ENCODE data around the gene RTTN. TPM values are rescaled to one million over a fixed set of nuclear protein-coding genes. Genes with fewer than 3 reads are reported as not detected.

RTTN gene
- total RNA-seq, 2 experiments from 2014 or later = 21.4 to 25.5 TPM

DNA sequence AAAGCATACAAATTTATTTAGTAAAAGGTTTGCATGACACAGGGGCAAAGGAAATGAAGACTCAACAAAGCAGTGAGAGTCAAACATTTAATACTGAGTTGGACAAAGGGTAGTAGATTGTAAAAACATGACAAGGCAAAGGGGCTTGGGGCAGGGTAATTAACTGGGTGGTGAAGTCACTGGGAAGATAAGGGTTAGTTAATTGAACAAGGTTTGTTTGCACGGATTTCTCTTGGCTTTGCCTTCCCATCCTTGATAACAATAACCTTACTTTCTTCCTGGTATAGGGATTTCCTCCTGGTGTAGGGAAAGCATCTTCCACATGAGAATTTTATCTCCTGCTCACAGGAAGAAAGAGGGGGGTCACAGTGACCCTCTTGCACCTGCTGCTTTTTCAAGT lies 26.8 kb upstream of the RTTN start:
- CTCF ChIA-PET = no interaction called here
- H3K27ac Mint-ChIP-seq = no peak overlapping the region
- peaks cover 53% of the 10 kb centered on the region for H3K27me3 Mint-ChIP-seq
- H3K4me3 Mint-ChIP-seq = no peak overlapping the region
- Histone ChIP-seq H3K4me1 (ENCODE audit: insufficient read depth, low read length) (no peaks in the 10 kb centered on the region), H3K9me3 (ENCODE audit: control insufficient read depth in 1 of 2, insufficient read depth in 1 of 2, low read length in 2 of 2) (peaks cover 4 to 5% of the 10 kb centered on the region in 2 experiments), H3K27me3 (ENCODE audit: control insufficient read depth in 1 of 2, insufficient read depth in 2 of 2, low read length in 2 of 2) (peaks cover 6 to 10% of the 10 kb centered on the region in 2 experiments), H3K36me3 (ENCODE audit: insufficient read depth, low read length) (no peaks in the 10 kb centered on the region), H3K27ac (ENCODE audit: low read depth in 1 of 2, low read length in 2 of 2) (no peak overlapping the region), H3K4me3 (ENCODE audit: low read length) (no peak overlapping the region)
- POLR2A ChIA-PET = no interaction called here
- H3K4me1 Mint-ChIP-seq (ENCODE audit: low read depth) = no peaks in the 10 kb centered on the region
- no peaks in the 10 kb centered on the region for H3K36me3 Mint-ChIP-seq (ENCODE audit: low read depth)
- no peak for ATAC-seq (ENCODE audit: poor library complexity)
- intact Hi-C loops (cut with DNase I, micrococcal nuclease) = no loop called here
- peaks cover 2% of the 10 kb centered on the region for H3K9me3 Mint-ChIP-seq
- TF ChIP-seq, protein P1, sequence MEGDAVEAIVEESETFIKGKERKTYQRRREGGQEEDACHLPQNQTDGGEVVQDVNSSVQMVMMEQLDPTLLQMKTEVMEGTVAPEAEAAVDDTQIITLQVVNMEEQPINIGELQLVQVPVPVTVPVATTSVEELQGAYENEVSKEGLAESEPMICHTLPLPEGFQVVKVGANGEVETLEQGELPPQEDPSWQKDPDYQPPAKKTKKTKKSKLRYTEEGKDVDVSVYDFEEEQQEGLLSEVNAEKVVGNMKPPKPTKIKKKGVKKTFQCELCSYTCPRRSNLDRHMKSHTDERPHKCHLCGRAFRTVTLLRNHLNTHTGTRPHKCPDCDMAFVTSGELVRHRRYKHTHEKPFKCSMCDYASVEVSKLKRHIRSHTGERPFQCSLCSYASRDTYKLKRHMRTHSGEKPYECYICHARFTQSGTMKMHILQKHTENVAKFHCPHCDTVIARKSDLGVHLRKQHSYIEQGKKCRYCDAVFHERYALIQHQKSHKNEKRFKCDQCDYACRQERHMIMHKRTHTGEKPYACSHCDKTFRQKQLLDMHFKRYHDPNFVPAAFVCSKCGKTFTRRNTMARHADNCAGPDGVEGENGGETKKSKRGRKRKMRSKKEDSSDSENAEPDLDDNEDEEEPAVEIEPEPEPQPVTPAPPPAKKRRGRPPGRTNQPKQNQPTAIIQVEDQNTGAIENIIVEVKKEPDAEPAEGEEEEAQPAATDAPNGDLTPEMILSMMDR (IDR thresholded peaks at IDR 0.05) = no peak
- DNase-seq = no peak

DNA sequence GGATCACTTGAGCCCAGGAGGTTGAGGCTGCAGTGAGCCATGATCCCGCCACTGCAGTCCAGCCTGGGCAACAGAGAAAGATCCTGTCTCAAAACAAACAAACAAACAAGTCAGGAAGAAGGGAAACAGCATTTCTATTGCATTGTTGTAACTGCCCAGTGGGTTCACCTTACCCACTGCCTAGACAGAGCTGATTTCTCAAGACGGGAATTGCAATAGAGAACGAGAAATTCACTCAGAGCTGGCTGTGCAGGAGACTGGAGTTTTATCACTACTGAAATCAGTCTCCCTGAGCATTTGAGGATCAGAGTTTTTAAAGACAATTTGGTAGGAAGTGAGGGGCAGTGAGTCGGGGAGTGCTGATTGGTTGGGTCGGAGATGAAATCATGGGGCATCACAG lies 24.2 kb upstream of the RTTN start:
- DNase-seq (no peak), ATAC-seq (ENCODE audit: poor library complexity) (no peak)
- Histone ChIP-seq H3K27ac (ENCODE audit: low read depth in 1 of 2, low read length in 2 of 2) (no peak overlapping the region), H3K27me3 (ENCODE audit: control insufficient read depth in 1 of 2, insufficient read depth in 2 of 2, low read length in 2 of 2) (peaks cover 9 to 10% of the 10 kb centered on the region in 2 experiments), H3K4me1 (ENCODE audit: insufficient read depth, low read length) (no peaks in the 10 kb centered on the region), H3K9me3 (ENCODE audit: control insufficient read depth in 1 of 2, insufficient read depth in 1 of 2, low read length in 2 of 2) (peaks cover 4 to 10% of the 10 kb centered on the region in 2 experiments), H3K4me3 (ENCODE audit: low read length) (no peak overlapping the region), H3K36me3 (ENCODE audit: insufficient read depth, low read length) (no peaks in the 10 kb centered on the region)
- H3K9me3 Mint-ChIP-seq = peaks cover 8% of the 10 kb centered on the region
- H3K4me1 Mint-ChIP-seq (ENCODE audit: low read depth) = no peaks in the 10 kb centered on the region
- H3K36me3 Mint-ChIP-seq (ENCODE audit: low read depth) = no peaks in the 10 kb centered on the region
- no peak overlapping the region for H3K4me3 Mint-ChIP-seq
- CTCF ChIA-PET = no interaction called here
- H3K27me3 Mint-ChIP-seq = peaks cover 52% of the 10 kb centered on the region
- H3K27ac Mint-ChIP-seq = no peak overlapping the region
- POLR2A ChIA-PET = no interaction called here
- intact Hi-C loops (cut with DNase I, micrococcal nuclease) = no loop called here
- TF ChIP-seq, protein P1 (IDR thresholded peaks at IDR 0.05) = no peak

DNA sequence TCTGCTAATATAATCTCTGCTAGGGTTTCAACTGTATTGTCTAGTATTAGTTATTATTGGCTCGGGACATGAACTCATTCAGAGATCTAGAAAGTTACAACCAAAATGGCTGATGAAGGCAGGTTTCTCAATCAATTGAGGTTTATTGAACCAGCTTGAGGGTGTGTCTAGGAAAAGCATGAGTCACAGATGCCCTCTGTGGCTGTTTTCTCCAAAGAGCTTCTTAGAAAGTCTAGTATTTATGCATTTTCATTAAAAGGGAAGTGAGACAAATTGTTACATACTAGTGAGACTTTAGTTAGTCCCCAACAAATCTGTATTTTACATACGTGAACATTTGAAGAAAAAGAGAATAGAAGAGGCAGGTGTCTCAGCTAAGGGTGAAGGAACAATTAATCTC lies 23.0 kb upstream of the RTTN start:
- H3K4me1 ChIP-seq (ENCODE audit: insufficient read depth, low read length) = no peaks in the 10 kb centered on the region
- no peaks in the 10 kb centered on the region for H3K36me3 ChIP-seq (ENCODE audit: insufficient read depth, low read length)
- no peaks in the 10 kb centered on the region for H3K36me3 Mint-ChIP-seq (ENCODE audit: low read depth)
- H3K4me3 Mint-ChIP-seq = no peak overlapping the region
- H3K27me3 Mint-ChIP-seq = peaks cover 55% of the 10 kb centered on the region
- ChIA-PET POLR2A (no interaction called here), CTCF (no interaction called here)
- H3K27ac ChIP-seq (ENCODE audit: low read depth in 1 of 2, low read length in 2 of 2) = no peak overlapping the region
- no peak overlapping the region for H3K4me3 ChIP-seq (ENCODE audit: low read length)
- TF ChIP-seq, protein P1 (IDR thresholded peaks at IDR 0.05) = no peak
- ATAC-seq (ENCODE audit: poor library complexity) (no peak), DNase-seq (peak in 1 of 14 experiments; percentile 25)
- H3K9me3 ChIP-seq (ENCODE audit: control insufficient read depth in 1 of 2, insufficient read depth in 1 of 2, low read length in 2 of 2) = peaks cover 4 to 10% of the 10 kb centered on the region in 2 experiments
- no peaks in the 10 kb centered on the region for H3K4me1 Mint-ChIP-seq (ENCODE audit: low read depth)
- H3K9me3 Mint-ChIP-seq = peaks cover 8% of the 10 kb centered on the region
- peaks cover 10 to 13% of the 10 kb centered on the region in 2 experiments for H3K27me3 ChIP-seq (ENCODE audit: control insufficient read depth in 1 of 2, insufficient read depth in 2 of 2, low read length in 2 of 2)
- no peak overlapping the region for H3K27ac Mint-ChIP-seq
- intact Hi-C loops (cut with DNase I, micrococcal nuclease) = no loop called here
